ENCODE data around the gene IFT52. TPM values are rescaled to one million over a fixed set of nuclear protein-coding genes. Genes with fewer than 3 reads are reported as not detected.

IFT52 gene
- total and polyA plus RNA-seq, 2 of the 8 experiments (the other 6 are each of a cell fraction or from before 2014, with no cell fraction given) = 35.6 to 40.4 TPM

DNA sequence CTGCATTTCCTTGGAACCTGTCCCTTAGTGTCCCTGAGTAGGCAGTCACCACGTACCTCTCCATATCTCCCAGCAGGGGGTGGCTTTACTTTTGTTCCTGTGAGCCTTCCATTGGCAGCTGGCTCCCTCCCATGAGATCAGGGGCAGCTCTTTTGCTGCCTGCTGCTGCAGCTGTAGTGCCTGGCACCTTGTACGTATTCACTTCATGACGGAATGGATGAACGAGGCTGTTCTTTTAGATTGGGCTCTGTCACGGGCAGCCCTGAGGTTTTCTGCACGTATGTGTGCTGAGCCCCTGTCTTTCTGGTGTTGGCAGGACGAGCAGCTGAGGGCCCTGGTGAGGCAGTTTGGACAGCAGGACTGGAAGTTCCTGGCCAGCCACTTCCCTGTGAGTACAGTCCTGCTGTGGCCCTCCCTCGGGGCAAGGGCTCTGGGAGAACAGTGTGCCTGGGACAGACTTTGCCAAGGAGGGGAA lies 90.8 kb downstream of the IFT52 start (continued):
- TF ChIP-seq, protein P1, sequence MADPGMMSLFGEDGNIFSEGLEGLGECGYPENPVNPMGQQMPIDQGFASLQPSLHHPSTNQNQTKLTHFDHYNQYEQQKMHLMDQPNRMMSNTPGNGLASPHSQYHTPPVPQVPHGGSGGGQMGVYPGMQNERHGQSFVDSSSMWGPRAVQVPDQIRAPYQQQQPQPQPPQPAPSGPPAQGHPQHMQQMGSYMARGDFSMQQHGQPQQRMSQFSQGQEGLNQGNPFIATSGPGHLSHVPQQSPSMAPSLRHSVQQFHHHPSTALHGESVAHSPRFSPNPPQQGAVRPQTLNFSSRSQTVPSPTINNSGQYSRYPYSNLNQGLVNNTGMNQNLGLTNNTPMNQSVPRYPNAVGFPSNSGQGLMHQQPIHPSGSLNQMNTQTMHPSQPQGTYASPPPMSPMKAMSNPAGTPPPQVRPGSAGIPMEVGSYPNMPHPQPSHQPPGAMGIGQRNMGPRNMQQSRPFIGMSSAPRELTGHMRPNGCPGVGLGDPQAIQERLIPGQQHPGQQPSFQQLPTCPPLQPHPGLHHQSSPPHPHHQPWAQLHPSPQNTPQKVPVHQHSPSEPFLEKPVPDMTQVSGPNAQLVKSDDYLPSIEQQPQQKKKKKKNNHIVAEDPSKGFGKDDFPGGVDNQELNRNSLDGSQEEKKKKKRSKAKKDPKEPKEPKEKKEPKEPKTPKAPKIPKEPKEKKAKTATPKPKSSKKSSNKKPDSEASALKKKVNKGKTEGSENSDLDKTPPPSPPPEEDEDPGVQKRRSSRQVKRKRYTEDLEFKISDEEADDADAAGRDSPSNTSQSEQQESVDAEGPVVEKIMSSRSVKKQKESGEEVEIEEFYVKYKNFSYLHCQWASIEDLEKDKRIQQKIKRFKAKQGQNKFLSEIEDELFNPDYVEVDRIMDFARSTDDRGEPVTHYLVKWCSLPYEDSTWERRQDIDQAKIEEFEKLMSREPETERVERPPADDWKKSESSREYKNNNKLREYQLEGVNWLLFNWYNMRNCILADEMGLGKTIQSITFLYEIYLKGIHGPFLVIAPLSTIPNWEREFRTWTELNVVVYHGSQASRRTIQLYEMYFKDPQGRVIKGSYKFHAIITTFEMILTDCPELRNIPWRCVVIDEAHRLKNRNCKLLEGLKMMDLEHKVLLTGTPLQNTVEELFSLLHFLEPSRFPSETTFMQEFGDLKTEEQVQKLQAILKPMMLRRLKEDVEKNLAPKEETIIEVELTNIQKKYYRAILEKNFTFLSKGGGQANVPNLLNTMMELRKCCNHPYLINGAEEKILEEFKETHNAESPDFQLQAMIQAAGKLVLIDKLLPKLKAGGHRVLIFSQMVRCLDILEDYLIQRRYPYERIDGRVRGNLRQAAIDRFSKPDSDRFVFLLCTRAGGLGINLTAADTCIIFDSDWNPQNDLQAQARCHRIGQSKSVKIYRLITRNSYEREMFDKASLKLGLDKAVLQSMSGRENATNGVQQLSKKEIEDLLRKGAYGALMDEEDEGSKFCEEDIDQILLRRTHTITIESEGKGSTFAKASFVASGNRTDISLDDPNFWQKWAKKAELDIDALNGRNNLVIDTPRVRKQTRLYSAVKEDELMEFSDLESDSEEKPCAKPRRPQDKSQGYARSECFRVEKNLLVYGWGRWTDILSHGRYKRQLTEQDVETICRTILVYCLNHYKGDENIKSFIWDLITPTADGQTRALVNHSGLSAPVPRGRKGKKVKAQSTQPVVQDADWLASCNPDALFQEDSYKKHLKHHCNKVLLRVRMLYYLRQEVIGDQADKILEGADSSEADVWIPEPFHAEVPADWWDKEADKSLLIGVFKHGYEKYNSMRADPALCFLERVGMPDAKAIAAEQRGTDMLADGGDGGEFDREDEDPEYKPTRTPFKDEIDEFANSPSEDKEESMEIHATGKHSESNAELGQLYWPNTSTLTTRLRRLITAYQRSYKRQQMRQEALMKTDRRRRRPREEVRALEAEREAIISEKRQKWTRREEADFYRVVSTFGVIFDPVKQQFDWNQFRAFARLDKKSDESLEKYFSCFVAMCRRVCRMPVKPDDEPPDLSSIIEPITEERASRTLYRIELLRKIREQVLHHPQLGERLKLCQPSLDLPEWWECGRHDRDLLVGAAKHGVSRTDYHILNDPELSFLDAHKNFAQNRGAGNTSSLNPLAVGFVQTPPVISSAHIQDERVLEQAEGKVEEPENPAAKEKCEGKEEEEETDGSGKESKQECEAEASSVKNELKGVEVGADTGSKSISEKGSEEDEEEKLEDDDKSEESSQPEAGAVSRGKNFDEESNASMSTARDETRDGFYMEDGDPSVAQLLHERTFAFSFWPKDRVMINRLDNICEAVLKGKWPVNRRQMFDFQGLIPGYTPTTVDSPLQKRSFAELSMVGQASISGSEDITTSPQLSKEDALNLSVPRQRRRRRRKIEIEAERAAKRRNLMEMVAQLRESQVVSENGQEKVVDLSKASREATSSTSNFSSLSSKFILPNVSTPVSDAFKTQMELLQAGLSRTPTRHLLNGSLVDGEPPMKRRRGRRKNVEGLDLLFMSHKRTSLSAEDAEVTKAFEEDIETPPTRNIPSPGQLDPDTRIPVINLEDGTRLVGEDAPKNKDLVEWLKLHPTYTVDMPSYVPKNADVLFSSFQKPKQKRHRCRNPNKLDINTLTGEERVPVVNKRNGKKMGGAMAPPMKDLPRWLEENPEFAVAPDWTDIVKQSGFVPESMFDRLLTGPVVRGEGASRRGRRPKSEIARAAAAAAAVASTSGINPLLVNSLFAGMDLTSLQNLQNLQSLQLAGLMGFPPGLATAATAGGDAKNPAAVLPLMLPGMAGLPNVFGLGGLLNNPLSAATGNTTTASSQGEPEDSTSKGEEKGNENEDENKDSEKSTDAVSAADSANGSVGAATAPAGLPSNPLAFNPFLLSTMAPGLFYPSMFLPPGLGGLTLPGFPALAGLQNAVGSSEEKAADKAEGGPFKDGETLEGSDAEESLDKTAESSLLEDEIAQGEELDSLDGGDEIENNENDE (IDR thresholded peaks at IDR 0.05; ENCODE audit: insufficient replicate concordance, low read length) = no peak

Data from H1 (cell line).